Ascending aorta (tissue), 2 donors: ENCODE measurements around the gene UEVLD. TPM values are rescaled to one million over a fixed set of nuclear protein-coding genes. Genes with fewer than 3 reads are reported as not detected.

ENCODE experiments used
- DNase-seq, 2 donors: peaks; one replicate each; pipeline ENCODE4 v3.0.0-alpha.2; 2019; ENCODE audit warnings: low spot score in 2 of 2
- H3K27ac ChIP-seq, 2 donors: fragments of 200-600 bp; sonication (generic); one replicate each; pipeline ENCODE4 v1.5.1; 2016 to 2017; ENCODE audit warnings: mild to moderate bottlenecking in 1 of 2
- H3K27me3 ChIP-seq: fragments of 200-600 bp; sonication (generic); one replicate; pipeline ENCODE4 v1.5.1; 2017
- H3K36me3 ChIP-seq, 2 donors: fragments of 200-600 bp; sonication (generic); one replicate each; pipeline ENCODE4 v1.5.1; 2016
- H3K4me1 ChIP-seq, 2 donors: fragments of 200-600 bp; sonication (generic); one replicate each; pipeline ENCODE4 v1.5.1; 2016 to 2017; ENCODE audit warnings: mild to moderate bottlenecking in 1 of 2
- H3K4me3 ChIP-seq, 2 donors: fragments of 200-600 bp; sonication (generic); one replicate each; pipeline ENCODE4 v1.5.1; 2016 to 2017; ENCODE audit warnings: mild to moderate bottlenecking in 1 of 2
- H3K9me3 ChIP-seq, 2 donors: fragments of 200-600 bp; sonication (generic); one replicate each; pipeline ENCODE4 v1.5.1; 2016
- intact Hi-C: fragments of 100-400 bp; cut with DNase I; formaldehyde crosslinking; loops from one replicate; pipeline ENCODE4 v1.15.1; 2023
- total RNA-seq: library from RNA; depleted of rRNA; stranded (reverse); fragments of >200 nt; gene quantifications from one replicate; pipeline ENCODE4 v1.1.0, GENCODE V29; 2016
- TF ChIP-seq, protein P1 (sequence below), 3 experiments: fragments of 200-600 bp in 2 of 3; fragments of 450-650 bp in 1 of 3; sonication (generic) in 2 of 3; IDR thresholded peaks; one replicate each; pipeline ENCODE4 v1.5.1; 2016 to 2019; ENCODE audit warnings: antibody characterized with exemption in 3 of 3, mild to moderate bottlenecking in 1 of 3, moderate library complexity in 1 of 3

Gene UEVLD
- total RNA-seq, 1 donor from 2014 or later: 10.1 TPM

- TF ChIP-seq, protein P1, sequence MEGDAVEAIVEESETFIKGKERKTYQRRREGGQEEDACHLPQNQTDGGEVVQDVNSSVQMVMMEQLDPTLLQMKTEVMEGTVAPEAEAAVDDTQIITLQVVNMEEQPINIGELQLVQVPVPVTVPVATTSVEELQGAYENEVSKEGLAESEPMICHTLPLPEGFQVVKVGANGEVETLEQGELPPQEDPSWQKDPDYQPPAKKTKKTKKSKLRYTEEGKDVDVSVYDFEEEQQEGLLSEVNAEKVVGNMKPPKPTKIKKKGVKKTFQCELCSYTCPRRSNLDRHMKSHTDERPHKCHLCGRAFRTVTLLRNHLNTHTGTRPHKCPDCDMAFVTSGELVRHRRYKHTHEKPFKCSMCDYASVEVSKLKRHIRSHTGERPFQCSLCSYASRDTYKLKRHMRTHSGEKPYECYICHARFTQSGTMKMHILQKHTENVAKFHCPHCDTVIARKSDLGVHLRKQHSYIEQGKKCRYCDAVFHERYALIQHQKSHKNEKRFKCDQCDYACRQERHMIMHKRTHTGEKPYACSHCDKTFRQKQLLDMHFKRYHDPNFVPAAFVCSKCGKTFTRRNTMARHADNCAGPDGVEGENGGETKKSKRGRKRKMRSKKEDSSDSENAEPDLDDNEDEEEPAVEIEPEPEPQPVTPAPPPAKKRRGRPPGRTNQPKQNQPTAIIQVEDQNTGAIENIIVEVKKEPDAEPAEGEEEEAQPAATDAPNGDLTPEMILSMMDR (IDR thresholded peaks at IDR 0.05): no peak
- Histone ChIP-seq H3K36me3 (peaks cover 6 to 14% of the 10 kb centered on the region in 2 donors), H3K27ac (no peak overlapping the region), H3K9me3 (no peaks in the 10 kb centered on the region), H3K27me3 (no peaks in the 10 kb centered on the region), H3K4me1 (no peaks in the 10 kb centered on the region), H3K4me3 (no peak overlapping the region)
- intact Hi-C loops: no loop called here
- DNase-seq: no peak
These were observed 55.2 kb downstream of the UEVLD start for GRCh38 chr11:18533365-18533764.

DNA sequence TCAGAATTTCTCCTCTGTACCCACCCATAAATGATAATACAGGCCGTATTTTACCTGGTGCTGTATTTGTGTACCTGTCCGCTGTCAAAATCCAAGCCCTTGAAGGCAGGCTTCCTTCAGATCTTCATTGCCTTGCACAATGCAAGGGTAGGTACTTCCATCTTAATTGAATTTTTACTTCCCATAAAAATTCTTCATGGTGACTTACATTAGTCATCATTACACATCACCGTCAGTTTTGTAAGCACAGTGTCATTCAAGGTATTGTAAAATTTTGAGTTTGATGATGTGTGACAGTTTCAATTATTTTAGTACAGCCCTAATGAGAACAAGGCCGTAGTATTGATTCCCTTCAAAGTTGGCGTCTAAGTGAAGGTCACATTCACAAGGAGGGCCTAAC is 61.0 kb downstream of the UEVLD start:
- peak overlapping the region; percentile 90 to 94 for H3K27ac ChIP-seq
- no peaks in the 10 kb centered on the region for H3K9me3 ChIP-seq
- peaks cover 0 to 7% of the 10 kb centered on the region in 2 donors for H3K4me1 ChIP-seq
- no peaks in the 10 kb centered on the region for H3K36me3 ChIP-seq
- TF ChIP-seq, protein P1 (IDR thresholded peaks at IDR 0.05): no peak
- intact Hi-C loops: loop anchor here (2.0 to 5.0 kb wide), 5 partner anchors 130 to 1840 kb away; partner anchors contain the start of genes GTF2H1, HPS5 and TMEM86A
- no peaks in the 10 kb centered on the region for H3K27me3 ChIP-seq
- no peak for DNase-seq
- H3K4me3 ChIP-seq: peak overlapping the region; percentile 79 to 93

- Histone ChIP-seq H3K4me3 (peak within 1 kb of the TSS; percentile 79 to 93), H3K4me1 (peaks cover 0 to 7% of the 10 kb centered on the region in 2 donors), H3K27ac (peak within 1 kb of the TSS; percentile 90 to 94), H3K36me3 (no peaks in the 10 kb centered on the region), H3K27me3 (no peaks in the 10 kb centered on the region), H3K9me3 (no peaks in the 10 kb centered on the region)
- TF ChIP-seq, protein P1 (IDR thresholded peaks at IDR 0.05): no peak
- peak; percentile 60 to 96 for DNase-seq
- intact Hi-C loops: loop anchor here (1.0 to 5.0 kb wide), 7 partner anchors 62 to 1841 kb away; partner anchors contain the start of genes GTF2H1, HPS5, SPTY2D1 and TMEM86A
These were observed 61.8 kb downstream of the UEVLD start, which contains the start of gene TSG101 for GRCh38 chr11:18526521-18527296. TSG101 (minus strand) TSS chr11:18526942; CDS start chr11:18526816, 126 bp downstream.

DNA sequence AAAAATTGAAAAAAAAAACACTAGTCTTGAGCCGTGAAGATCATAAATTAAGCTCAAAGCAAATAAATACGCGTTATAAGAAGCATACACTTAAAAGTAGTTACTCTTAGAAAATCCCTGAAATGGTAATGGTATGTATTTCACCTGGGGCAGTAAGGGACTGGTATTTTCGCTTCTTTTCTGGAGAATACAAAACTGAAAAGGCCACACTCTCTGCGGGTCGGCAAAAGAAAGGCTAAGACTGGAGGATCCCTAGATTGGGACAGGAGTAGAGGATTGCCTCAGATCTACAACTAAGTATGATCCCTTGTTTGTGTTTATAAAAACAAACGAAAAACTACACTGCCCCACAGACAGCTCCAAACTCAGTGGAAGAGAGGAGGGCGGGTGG is 62.4 kb downstream of the UEVLD start:
- Histone ChIP-seq H3K27me3 (no peaks in the 10 kb centered on the region), H3K9me3 (no peaks in the 10 kb centered on the region), H3K36me3 (no peaks in the 10 kb centered on the region), H3K4me3 (peak overlapping the region; percentile 79 to 93), H3K27ac (peak overlapping the region; percentile 90 to 94), H3K4me1 (peaks cover 0 to 7% of the 10 kb centered on the region in 2 donors)
- intact Hi-C loops: loop anchor here (1.0 to 5.0 kb wide), 7 partner anchors 62 to 1841 kb away; partner anchors contain the start of genes GTF2H1, HPS5, SPTY2D1 and TMEM86A
- DNase-seq: no peak
- TF ChIP-seq, protein P1 (IDR thresholded peaks at IDR 0.05): no peak

- Histone ChIP-seq H3K4me3 (no peak overlapping the region), H3K36me3 (no peaks in the 10 kb centered on the region), H3K27me3 (no peaks in the 10 kb centered on the region), H3K9me3 (no peaks in the 10 kb centered on the region), H3K4me1 (peaks cover 0 to 7% of the 10 kb centered on the region in 2 donors), H3K27ac (no peak overlapping the region)
- DNase-seq: no peak
- TF ChIP-seq, protein P1 (IDR thresholded peaks at IDR 0.05): no peak
- intact Hi-C loops: no loop called here
These were observed 64.3 kb downstream of the UEVLD start for GRCh38 chr11:18524248-18524647.
